Measurements from ENCODE around the gene TBL1X. TPM values are rescaled to one million over a fixed set of nuclear protein-coding genes. Genes with fewer than 3 reads are reported as not detected.

TBL1X gene
- total and polyA plus RNA-seq, 2 of the 13 experiments (the other 11 are each of a cell fraction or from before 2014, with no cell fraction given), result 17.6 to 19.9 TPM

GRCh38 chrX:9431281-9431680 lies 33.6 kb upstream of the TBL1X start (continued):
- TF ChIP-seq ZNF136 (CRISPR knock-in tag; IDR thresholded peaks at IDR 0.05; ENCODE audit: low read depth) (no peak), EED (CRISPR knock-in tag; IDR thresholded peaks at IDR 0.05) (no peak), KDM1A (CRISPR knock-in tag; IDR thresholded peaks at IDR 0.05) (no peak), ZNF609 (CRISPR knock-in tag; IDR thresholded peaks at IDR 0.05; ENCODE audit: borderline replicate concordance) (no peak), ZNF788 (CRISPR knock-in tag; IDR thresholded peaks at IDR 0.05; ENCODE audit: borderline replicate concordance) (no peak)

GRCh38 chrX:9433596-9433995 lies 31.3 kb upstream of the TBL1X start:
- ChIA-PET CTCF (ENCODE audit: low intra/inter-chr PET ratio, low total read pairs) (no interaction called here), POLR2A (no interaction called here)
- Histone ChIP-seq H4K20me1 (ENCODE audit: insufficient read depth, low read length) (no peaks in the 10 kb centered on the region), H3K27ac (ENCODE audit: extremely low read length, insufficient read depth, low read length) (no peak overlapping the region), H3K27me3 (ENCODE audit: control insufficient read depth in 1 of 2, insufficient read depth in 2 of 2, low read length in 2 of 2) (no peaks in the 10 kb centered on the region), H3K79me2 (ENCODE audit: insufficient read depth, low read length) (no peaks in the 10 kb centered on the region), H3K36me3 (replicated peaks in 1 of 2; ENCODE audit: control insufficient read depth in 1 of 2, insufficient read depth in 2 of 2, low read length in 2 of 2) (no peaks in the 10 kb centered on the region), H3K4me2 (ENCODE audit: low read depth, low read length) (no peak overlapping the region), H3K9me3 (ENCODE audit: low read length) (no peaks in the 10 kb centered on the region), H3K9ac (ENCODE audit: insufficient read depth, low read depth, low read length) (no peak overlapping the region), H3K4me1 (ENCODE audit: insufficient read depth, low read length) (no peaks in the 10 kb centered on the region), H2AFZ (ENCODE audit: low read length) (no peak overlapping the region), H3K4me3 (replicated peaks in 1 of 3; ENCODE audit: insufficient read depth in 1 of 3, low read depth in 2 of 3, low read length in 3 of 3) (no peak overlapping the region)
- WGBS (ENCODE audit: low lambda C conversion rate), result 64% methylated on average over 3 of the region's 3 CpGs
- intact Hi-C loops (cut with micrococcal nuclease; ENCODE audit: unreplicated experiment) (no loop called here), in situ Hi-C loops (cut with HindIII; ENCODE audit: extremely low pct_ligation_motif_present, low pct_unique_long_range_greater_than_20kb) (no loop called here)
- no peak for ATAC-seq
- DNase-seq (ENCODE audit: low spot score), result no peak
- FAIRE-seq, result no peak
- TF ChIP-seq ZNF143 (CRISPR knock-in tag; IDR thresholded peaks at IDR 0.05) (no peak), SMC3 (IDR thresholded peaks at IDR 0.05; ENCODE audit: low read length) (no peak), ZBTB37 (CRISPR knock-in tag; IDR thresholded peaks at IDR 0.05) (no peak), SAP130 (CRISPR knock-in tag; IDR thresholded peaks at IDR 0.05; ENCODE audit: low read depth) (no peak)
- no TSS peak for BruUV-seq (replicated peaks)
